GM21717 (cell line): Measurements from ENCODE around the gene TERB1.
A peak's percentile ranks its signal among the peaks of the same experiment; 100 is the strongest.
"Not testable (repeated sequence)": the region's sequence is repeated elsewhere in the genome, so short reads cannot be mapped to it uniquely, and the experiment has no call there.

Experiments
- ATAC-seq: cut with Tn5 transposase; IDR thresholded peaks from one replicate; pipeline ENCODE4 v1.9.1; 2021; ENCODE audit warnings: mild to moderate bottlenecking, moderate library complexity; ENCODE audit not compliant: unreplicated experiment

The TERB1 gene

DNA sequence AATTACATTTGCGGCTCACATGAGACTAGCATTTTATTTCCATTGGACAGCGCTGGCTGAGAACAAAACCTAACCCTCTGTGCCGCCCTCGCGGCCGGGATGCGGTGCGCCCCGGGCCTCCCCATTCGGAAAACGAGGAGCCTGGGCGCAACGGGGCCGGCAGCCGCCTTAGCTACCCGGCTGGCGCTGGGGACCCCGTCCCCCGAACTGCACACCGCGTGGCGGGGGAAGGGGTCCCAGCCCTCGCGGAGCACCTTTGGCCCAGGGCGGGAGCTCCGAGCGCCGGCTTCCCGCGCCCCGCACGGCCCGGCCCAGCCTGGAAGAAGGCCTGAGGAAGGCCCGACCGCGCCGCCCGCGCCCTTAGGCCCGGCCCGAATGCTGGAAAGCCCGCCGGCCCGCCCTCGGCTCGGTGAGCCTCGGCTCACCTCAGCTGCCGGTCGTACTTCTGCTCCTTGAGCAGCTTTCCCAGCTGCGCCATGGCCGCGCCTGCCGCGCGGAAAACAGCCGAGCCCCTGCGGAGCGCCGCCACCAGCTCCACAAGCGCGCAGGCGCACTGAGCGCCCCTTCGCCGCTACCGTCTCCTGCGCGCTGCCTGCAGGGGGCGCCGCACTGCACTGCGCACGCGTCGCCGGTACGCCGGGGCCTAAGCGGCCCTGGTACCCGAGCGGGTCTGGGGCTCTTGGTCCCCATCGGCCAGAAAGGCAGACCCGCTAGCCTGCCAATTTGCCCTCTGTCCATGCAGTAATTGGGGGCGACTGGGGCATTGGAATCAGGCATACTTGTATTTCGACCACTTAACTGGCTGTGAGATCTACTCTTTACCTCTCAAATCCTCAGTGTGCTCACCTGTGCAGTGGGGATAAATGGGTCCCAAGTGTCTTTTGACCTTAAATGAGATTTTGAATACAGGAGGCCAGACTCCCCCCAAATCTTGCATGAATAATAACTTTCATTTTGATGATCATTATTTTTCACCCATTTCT lies 29.3 kb upstream of the TERB1 start, which contains the start of gene NAE1:
Gene NAE1 (minus strand): TSS at position 555 of the 983 bp plus-strand sequence. CDS start 77 bp downstream, at position 478.
- ATAC-seq: peak; percentile 87

DNA sequence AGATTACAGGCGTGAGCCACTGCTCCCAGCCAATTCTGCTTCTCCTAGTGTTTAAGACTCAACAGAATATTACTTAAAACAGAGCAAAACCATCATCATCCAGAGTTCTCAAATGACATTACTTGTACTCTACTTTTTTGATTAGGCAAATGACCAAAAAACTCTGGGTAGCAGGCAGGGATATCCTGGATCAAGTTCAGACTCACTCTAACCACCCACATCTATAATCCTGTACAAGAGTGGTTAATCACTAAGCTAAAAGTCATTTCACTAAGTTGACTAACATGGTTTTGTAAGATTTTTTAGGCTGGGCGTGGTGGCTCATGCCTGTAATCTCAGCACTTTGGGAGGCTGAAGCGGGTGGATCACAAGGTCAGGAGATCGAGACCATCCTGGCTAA lies 22.6 kb upstream of the TERB1 start:
- no peak for ATAC-seq

DNA sequence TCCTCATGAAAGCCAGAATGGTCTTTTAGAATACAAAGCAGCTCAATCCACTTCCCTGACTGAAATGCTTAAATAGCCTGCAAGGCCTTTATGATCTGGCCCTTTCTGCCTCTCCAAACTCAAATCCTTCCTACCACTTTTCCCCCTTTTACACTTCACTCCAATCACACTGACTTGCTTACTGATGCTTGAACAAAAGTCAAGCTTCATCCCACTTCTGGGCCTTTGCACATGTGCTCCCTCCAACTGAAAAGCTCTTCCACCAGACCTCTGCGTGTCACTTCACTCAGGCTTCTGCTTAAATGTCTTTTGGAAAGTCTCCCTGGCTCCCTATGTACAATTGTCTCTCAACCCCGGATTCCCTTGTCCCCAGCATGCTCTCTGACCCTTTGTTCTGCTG lies 13.3 kb upstream of the TERB1 start:
- ATAC-seq: no peak

DNA sequence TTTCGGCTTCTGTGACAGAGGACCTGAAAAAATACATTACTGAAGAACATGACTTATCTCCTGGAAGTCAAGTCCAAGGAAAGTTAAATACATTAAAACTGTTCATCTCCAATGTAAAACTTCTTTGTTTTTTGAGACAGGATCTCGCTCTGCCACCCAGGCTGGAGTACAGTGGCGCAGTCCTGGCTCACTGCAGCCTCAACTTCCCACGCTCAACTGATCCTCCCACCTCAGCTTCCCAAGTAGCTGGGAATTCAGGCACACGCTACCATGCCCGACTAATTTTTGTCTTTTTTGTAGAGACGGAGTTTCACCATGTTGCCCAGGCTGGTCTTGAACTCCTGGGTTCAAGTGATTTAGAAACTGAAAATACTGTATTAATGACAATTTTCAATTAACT lies 9.7 kb upstream of the TERB1 start:
- ATAC-seq: no peak

DNA sequence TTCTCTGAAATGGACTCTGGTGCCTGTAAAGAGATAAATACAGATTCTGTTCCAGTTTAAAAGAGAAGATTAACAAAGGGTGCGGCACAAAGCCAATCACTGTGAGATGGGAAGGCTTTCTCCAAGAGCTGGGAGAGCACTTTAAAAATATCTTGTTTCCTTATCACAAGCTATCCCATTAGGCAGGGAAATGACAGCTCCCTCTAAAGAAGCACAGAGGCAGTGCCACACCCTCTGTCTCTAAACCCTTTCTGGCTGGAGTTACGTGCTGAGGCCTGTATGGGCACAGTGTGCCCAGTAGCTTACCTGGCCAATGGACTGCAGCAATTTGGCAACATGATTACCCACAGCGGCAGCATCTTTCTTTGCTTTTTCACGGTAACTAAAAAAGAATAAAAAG lies 9.0 kb upstream of the TERB1 start:
- ATAC-seq: no peak

DNA sequence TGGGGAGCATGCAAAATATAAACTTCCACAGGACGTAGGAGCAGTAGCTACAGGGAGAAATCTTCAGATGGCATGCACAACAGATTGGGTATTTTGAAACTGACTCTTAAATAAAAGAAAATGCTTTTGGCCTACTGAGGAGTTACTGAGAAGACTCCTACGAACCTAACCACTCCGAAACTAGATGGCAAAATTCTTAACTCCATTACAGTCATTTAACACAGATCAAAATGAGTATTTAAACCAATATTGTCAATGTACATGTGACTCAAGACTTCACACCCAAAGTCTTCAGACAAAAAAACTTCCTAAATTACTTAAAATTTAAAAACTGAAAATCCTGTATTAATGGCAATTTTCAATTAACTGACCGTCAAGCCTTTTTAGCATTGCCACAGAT lies 8.4 kb upstream of the TERB1 start:
- ATAC-seq: no peak

DNA sequence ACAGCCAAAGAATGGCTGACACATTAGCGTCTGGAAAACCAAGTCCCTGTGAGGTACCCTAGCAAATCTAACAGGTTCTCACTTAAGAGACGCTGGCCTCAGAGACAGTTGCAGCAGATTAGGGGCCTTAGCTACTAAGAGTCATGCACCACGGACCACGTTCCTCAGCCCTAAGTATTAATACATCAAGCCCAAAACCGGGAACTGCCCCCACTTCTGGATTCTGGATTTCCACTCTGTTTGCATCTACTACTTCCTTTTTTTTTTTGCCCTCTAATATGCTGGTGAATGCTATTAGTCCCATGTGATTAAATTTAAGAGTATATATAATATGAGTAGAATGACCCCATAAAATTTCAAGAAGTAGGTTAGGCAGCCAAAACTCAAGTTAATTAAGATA lies 775 bp upstream of the TERB1 start:
- ATAC-seq: no peak

DNA sequence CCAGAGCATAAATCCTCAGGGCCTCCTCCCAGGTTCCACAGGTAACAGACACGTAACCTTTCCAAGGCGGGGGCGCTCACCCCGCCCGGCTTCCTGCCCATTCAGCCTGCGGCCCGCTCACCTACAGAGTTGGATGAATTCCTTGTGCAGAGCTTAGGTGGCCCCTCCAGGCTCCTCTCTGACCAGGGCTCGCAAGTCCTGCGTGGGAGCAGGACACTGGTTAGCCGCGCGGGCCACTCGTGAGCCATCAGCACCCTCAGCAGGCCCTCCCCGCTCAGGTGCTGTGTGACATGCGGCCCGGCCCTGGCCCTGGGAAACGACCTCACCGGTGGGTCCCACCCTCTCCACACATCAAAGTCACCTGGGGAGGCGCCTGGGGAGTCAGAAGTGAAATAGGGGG lies 528 bp downstream of the TERB1 start:
- no peak for ATAC-seq

DNA sequence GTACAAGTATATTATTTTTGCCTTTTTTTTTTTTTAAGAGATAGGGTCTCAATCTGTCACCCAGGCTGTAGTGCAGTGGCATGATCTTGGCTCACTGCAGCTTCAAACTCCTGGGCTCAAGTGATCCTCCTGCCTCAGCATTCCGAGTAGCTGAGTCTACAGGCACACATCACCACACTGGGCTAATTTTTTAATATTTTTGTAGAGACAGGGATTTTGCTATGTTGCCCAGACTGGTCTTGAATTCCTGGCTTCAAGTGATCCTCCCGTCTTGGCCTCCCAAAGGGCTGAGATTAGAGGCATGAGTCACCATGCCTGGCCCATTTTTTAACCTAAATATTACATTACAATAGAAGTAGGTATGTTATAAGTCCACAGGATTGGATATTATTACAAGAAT lies 3.2 kb downstream of the TERB1 start:
- ATAC-seq: no peak

DNA sequence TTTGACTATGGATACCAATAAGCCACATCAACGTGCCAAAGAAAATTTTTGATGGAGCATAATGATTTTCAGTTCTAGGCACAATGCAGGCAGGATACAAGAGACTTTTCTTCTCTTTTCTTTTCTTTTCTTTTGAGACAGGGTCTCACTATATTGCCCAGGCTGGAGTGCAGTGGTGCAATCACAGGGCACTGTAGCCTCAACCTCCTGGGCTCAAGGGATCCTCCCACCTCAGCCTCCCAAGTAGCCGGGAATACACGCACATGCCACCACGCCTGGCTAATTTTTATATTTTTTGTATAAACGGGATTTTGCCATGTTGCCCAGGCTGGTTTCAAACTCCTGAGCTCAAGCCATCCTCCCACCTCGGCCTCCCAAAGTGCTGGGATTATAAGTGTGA lies 7.4 kb downstream of the TERB1 start:
- not testable (repeated sequence) for ATAC-seq

DNA sequence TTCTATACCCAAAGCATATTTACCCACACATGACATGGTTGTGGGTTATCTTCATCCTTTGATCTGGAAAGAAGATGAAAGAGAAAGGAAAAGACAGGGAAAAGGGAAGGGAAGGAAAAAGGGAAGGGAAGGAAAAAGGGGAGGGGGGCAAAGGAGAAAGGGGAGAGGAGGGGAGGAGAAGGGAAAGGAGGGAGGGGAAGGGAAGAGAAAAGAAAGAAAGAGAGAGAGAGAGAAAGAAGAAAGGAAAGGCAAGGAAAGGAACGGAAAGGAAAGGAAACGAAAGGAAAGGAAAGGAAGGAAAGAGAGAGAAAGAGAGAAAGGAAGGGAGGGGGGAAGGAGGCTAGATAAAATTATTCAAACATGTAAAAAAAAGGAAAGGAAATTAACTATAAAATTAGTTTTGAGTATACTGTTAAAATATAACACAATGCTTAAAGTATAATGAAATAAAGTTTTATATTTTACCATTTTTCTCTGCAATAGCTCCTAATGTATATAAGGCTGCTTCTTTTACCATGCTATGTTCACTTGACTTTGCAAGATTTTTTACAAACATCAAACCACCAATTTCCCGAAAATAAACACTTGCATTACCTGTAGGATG lies 11.2 kb downstream of the TERB1 start:
- ATAC-seq: no peak

DNA sequence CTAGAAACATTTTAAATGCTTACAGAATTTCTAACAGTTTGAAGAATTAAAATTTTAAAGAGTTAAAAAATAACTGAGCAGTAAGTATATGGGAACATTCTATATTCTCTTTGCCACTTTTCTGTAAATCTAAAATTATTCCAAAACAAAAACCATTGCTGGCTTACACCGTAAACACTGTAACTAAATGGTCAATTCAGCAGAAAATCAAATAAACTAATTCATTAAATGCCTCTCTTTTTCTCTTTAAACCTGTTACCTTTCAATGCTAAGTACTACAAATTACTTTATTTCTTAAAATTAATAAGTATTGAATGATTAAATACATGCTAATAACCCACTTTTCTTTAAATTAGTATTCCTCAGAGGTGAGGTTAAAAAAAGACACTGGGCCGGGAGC lies 14.0 kb downstream of the TERB1 start:
- ATAC-seq: no peak

DNA sequence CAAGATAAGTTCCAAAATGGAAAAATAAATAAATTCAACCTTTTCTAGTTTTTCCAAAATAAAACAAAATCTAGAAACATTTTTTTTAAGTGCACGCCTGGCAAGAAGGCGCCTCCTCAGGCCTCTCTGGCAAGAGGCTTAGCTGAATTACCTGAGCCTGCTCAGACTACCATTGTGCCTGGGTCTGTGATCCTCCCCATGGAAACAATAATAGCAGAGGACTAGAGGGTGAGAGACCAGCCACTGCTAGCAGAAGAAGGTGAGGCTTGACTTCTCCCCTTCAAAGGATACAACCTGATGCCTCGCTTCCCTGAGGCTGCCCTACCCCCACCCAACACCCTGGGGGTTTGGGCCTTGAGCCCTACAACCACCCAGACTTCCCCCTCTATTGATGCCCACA lies 14.8 kb downstream of the TERB1 start:
- no peak for ATAC-seq

DNA sequence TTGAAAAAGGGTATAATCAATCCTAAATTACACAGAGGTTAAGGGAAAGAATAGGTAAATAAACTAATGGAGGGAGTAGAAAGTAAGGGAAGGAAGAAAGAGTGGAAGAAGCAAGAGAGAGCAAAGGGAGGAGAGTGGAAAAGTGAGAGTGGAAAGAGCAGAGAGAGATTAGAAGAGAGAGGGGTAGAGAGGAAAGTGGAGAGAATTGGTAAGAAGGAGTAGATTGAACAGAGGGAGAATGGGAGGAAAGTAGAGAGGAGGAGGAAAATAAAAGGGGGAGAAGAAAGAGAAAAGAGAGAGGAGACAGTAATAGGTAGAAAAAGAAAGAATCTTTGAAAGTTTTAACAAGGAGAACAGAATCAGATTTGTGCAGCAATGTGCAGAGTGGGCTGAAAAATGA lies 24.9 kb downstream of the TERB1 start:
- no peak for ATAC-seq

DNA sequence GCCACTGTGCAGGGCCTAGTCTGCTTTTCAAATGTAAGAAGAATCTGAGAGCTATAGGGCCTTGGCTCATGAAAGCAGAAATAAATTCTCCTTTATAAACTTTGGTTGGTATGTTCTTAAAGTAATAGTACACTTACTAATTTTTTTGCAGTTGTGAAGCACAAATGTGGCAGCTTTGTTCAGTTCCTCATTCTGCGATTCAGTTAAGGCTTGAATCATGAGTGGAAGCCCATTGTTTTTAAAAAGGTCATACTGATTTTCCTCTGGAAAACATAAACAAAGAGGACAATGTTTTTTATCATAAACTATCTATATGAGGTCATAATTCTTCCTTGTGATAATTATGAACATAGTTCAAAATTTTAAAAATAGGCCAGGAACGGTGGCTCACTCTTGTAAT lies 26.4 kb downstream of the TERB1 start:
- no peak for ATAC-seq

DNA sequence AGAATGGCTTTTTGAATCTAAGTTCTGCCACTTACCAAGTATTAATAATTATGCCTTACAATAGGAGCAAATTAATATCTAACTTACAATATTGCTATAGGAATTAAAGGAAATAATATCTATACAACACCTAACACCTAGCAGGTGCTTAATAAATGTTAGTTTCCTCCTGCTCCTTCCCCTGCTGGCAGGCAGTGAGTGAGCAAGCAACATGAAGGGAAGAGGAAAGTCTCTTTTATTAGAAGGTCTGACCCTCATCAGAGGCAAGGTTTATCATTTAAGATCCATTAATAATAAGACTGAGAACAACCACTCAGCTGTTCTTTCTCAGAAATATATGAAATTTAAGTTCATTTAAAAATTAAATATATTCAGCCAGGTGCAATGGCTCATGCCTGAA lies 43.3 kb downstream of the TERB1 start:
- ATAC-seq: no peak

DNA sequence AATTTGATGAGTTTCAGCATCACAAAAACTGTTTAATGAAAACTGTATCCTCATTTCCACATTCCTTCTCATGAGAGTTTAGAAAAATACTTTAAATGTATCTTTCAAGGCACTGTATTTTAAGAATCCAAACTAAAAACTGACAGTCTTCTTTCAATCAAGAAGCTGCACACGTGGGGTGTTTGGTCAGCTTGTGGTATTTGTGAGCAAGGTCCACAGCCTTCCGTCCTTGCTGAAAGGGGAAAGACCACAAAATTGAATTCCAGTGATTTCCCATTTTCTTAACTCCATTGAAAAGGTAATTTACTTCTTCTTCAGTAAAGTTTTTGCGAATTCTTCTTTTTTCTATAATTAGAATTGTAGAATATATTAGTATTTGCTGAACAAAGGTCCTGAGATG lies 46.6 kb downstream of the TERB1 start:
- ATAC-seq: no peak

DNA sequence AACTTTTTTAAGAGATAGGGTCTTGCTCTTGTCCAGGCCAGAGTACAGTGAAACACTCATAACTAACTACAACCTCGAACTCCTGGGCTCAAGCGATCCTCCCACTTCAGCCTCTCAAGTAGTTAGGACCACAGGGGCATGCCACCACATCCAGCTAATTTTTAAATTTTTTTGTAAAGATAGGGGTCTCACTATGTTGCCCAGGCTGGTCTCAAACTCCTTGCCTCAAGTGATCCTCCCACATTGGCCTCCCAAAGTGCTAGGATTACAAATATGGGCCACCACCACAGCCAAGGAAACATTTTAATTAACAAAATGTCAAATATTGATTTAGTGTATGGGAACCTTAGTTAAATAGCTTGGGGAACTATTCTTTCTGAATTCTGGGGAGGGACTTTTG lies 47.2 kb downstream of the TERB1 start:
- ATAC-seq: no peak

DNA sequence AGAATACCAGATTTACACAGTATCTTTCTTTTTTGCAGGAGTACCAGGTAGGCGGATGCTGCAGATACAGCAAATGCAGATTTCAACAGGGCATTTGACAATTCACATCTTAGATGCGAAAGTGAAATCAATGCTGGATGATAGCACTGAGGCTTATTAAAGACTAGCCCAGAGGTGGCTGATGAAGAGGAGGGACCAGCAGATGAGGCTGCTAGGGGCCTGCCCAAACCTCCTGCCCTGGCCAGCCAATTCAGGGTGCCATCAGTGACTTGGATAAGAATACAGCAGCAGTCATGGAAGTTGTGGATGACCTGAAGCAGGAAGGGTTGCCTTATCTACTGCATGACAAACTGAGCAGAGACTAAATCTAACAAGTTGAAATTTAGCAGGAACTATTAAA lies 48.4 kb downstream of the TERB1 start:
- no peak for ATAC-seq

DNA sequence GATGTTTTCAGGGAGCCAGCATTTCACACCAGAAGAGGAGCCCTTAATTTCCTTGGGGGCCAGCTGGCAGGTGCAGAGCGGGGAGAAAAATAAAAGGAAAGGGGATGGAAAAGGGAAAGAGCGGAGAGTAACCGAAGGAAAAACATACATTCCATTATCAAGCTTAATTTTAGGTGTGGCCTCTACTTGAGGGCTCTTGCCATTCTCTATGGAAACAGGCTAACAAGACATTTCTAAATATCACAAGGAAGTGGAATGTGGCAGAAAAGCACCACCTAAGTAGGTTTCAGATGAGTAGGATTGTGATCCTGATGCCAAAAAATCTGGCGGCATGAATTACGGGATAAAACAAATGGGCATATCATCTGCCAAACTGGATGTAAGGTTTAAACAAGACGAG lies 49.0 kb downstream of the TERB1 start:
- no peak for ATAC-seq

DNA sequence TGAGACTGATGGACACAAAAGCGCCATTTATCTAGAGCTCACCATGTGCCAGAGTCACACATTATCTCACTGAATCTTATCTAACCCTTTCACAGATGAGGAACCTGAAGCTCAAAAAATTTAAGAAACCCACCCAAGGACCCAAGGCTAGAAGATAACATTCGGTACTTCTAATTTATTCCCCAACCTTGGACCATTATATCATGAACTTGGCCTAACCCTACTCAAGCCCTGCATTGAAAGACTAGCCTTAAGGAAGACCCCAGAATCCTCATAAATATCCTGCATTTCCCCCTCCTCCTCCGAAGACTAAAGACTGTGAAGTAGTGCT lies 49.4 kb downstream of the TERB1 start:
- no peak for ATAC-seq

DNA sequence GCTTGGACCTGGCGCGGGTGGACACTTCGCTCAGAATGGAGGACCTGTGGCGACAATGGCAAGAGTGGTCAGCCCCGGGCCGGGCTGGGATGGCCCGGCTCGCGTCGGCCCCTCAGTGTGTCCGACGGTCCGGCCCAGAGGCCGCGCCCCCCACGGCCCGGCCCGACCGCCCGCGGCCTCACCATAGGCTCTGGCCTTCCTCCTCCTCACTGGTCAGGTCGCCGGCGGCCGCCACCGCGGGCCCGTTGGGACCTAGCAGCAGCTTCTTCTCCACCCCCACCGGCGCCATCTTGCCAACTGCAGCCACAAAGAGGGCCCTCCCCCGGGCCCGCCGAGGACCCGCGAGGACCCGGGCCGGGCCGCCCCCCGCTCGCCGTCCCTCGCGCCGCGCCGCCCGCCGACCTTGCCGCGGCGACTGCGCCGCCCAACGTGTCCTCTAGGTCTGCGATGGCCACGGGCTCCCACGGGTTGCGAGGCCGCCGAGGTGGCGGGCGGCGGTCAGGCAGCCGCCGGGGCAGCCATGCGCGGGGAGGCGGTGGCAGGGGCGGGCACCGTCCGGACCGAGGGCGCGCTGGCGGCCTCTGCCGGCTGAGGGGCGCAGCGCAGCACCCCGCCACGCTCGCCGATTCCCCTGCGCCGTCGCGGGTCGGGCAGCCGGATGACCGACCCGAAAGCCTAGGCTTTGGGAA lies 49.9 kb downstream of the TERB1 start, which contains the start of gene DYNC1LI2:
Gene DYNC1LI2 (minus strand): TSS at position 307 of the 689 bp plus-strand sequence. CDS start 18 bp downstream, at position 289.
- ATAC-seq: peak; percentile 94
